Panc1 (cell line): ENCODE data around the gene BTLA. TPM values are rescaled to one million over a fixed set of nuclear protein-coding genes. Genes with fewer than 3 reads are reported as not detected.

Experiments used
- ATAC-seq: fragments of 200-7000 bp; cut with Tn5 transposase; 2 replicates; pipeline ENCODE4 v1.9.1; 2020; ENCODE audit warnings: mild to moderate bottlenecking, moderate library complexity
- BruUV-seq: library from RNA; stranded (reverse); fragments of 400-500 nt; replicated peaks from 2 replicates; lab custom pipeline; 2021; lab: Mats Ljungman, UMichigan
- CTCF ChIA-PET: fragments of 300-600 bp; sonication (Branson Sonifier 250); formaldehyde crosslinking; loops from one replicate; lab custom pipeline; 2022; ENCODE audit warnings: antibody characterized with exemption; lab: Charles Lee
- POLR2A ChIA-PET: fragments of 300-600 bp; sonication (Branson Sonifier 250); formaldehyde crosslinking; loops from one replicate; lab custom pipeline; 2022; ENCODE audit warnings: antibody characterized with exemption; lab: Charles Lee
- DNase-seq: peaks from one replicate; pipeline ENCODE4 v3.0.0-alpha.2; 2010; ENCODE audit warnings: low read depth, low spot score
- H3K27ac ChIP-seq: 2 replicates; pipeline ENCODE4 v1.5.1; 2011; ENCODE audit warnings: mild to moderate bottlenecking, low read length, inconsistent platforms
- H3K27me3 ChIP-seq: fragments of 200-500 bp; sonication (Bioruptor generic); 2 replicates; pipeline ENCODE4 v1.6.0; 2014; ENCODE audit warnings: low read length, inconsistent platforms; ENCODE audit not compliant: control insufficient read depth, insufficient read depth
- H3K36me3 ChIP-seq: fragments of 200-500 bp; sonication (Bioruptor generic); 2 replicates; pipeline ENCODE4 v1.5.1; 2014; ENCODE audit warnings: inconsistent platforms, mild to moderate bottlenecking, low read length, moderate library complexity; ENCODE audit not compliant: control insufficient read depth, insufficient read depth
- H3K4me1 ChIP-seq: 2 replicates; pipeline ENCODE4 v1.5.1; 2011; ENCODE audit warnings: inconsistent platforms, mild to moderate bottlenecking, low read length, moderate library complexity; ENCODE audit not compliant: control insufficient read depth, insufficient read depth
- H3K4me3 ChIP-seq, 2 experiments: 2 replicates each; pipeline ENCODE4 v1.5.1; 2011 to 2012; ENCODE audit warnings: low read depth in 2 of 2, low read length in 2 of 2, mild to moderate bottlenecking in 2 of 2, inconsistent platforms in 1 of 2, moderate library complexity in 1 of 2
- H3K9me3 ChIP-seq: fragments of 200-500 bp; sonication (Bioruptor generic); 2 replicates; pipeline ENCODE4 v1.5.1; 2014; ENCODE audit warnings: low read depth, mild to moderate bottlenecking, inconsistent platforms, low read length, moderate library complexity; ENCODE audit not compliant: control insufficient read depth, insufficient read depth
- POLR2AphosphoS5 ChIP-seq: IDR thresholded peaks from 2 replicates; pipeline ENCODE4 v1.6.1; 2012; ENCODE audit warnings: mild to moderate bottlenecking, low read depth, low read length, moderate library complexity
- SIN3A ChIP-seq: IDR thresholded peaks from 2 replicates; pipeline ENCODE4 v1.6.1; 2012; ENCODE audit warnings: low read depth, mild to moderate bottlenecking, low read length, moderate library complexity, borderline replicate concordance; ENCODE audit not compliant: insufficient read depth
- TCF7L2 ChIP-seq: IDR thresholded peaks from 2 replicates; pipeline ENCODE4 v1.6.1; 2011; ENCODE audit warnings: mild to moderate bottlenecking, low read depth, low read length, inconsistent platforms
- in situ Hi-C: cut with HindIII; loops from 2 replicates; pipeline ENCODE4 v1.10.0; 2016; ENCODE audit warnings: low sequenced_read_pairs, low pct_unique_long_range_greater_than_20kb
- intact Hi-C: fragments of 100-400 bp; cut with micrococcal nuclease; formaldehyde crosslinking; loops from one replicate; pipeline ENCODE4 v1.10.0; 2022; ENCODE audit not compliant: unreplicated experiment
- total RNA-seq: library from RNA; stranded (reverse); gene quantifications from one replicate; pipeline ENCODE4 v1.2.1, GENCODE V29; 2021; ENCODE audit not compliant: unreplicated experiment
- TF ChIP-seq, protein P1 (sequence below): fragments of 450-650 bp; IDR thresholded peaks from 2 replicates; pipeline ENCODE4 v1.5.1; 2017; ENCODE audit warnings: mild to moderate bottlenecking
- TF ChIP-seq, protein P2 (sequence below), 2 experiments: IDR thresholded peaks; 2 replicates each; pipeline ENCODE4 v1.6.1; 2011 to 2012; ENCODE audit warnings: low read depth in 2 of 2, control low read depth in 1 of 2, low read length in 1 of 2, mild to moderate bottlenecking in 1 of 2, moderate library complexity in 1 of 2; ENCODE audit not compliant: insufficient read depth in 1 of 2

BTLA gene
- total RNA-seq, 1 experiment from 2014 or later = not detected

GRCh38 chr3:112427123-112427522 lies 72.1 kb downstream of the BTLA start:
- no peak for DNase-seq
- intact Hi-C loops (no loop called here), in situ Hi-C loops (no loop called here)
- Histone ChIP-seq H3K9me3 (no peaks in the 10 kb centered on the region), H3K27me3 (no peaks in the 10 kb centered on the region), H3K4me1 (no peaks in the 10 kb centered on the region), H3K4me3 (no peak overlapping the region), H3K36me3 (no peaks in the 10 kb centered on the region), H3K27ac (no peak overlapping the region)
- no peak for TF ChIP-seq POLR2AphosphoS5
- TF ChIP-seq, protein P1, sequence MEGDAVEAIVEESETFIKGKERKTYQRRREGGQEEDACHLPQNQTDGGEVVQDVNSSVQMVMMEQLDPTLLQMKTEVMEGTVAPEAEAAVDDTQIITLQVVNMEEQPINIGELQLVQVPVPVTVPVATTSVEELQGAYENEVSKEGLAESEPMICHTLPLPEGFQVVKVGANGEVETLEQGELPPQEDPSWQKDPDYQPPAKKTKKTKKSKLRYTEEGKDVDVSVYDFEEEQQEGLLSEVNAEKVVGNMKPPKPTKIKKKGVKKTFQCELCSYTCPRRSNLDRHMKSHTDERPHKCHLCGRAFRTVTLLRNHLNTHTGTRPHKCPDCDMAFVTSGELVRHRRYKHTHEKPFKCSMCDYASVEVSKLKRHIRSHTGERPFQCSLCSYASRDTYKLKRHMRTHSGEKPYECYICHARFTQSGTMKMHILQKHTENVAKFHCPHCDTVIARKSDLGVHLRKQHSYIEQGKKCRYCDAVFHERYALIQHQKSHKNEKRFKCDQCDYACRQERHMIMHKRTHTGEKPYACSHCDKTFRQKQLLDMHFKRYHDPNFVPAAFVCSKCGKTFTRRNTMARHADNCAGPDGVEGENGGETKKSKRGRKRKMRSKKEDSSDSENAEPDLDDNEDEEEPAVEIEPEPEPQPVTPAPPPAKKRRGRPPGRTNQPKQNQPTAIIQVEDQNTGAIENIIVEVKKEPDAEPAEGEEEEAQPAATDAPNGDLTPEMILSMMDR = no peak
- TF ChIP-seq, protein P2, sequence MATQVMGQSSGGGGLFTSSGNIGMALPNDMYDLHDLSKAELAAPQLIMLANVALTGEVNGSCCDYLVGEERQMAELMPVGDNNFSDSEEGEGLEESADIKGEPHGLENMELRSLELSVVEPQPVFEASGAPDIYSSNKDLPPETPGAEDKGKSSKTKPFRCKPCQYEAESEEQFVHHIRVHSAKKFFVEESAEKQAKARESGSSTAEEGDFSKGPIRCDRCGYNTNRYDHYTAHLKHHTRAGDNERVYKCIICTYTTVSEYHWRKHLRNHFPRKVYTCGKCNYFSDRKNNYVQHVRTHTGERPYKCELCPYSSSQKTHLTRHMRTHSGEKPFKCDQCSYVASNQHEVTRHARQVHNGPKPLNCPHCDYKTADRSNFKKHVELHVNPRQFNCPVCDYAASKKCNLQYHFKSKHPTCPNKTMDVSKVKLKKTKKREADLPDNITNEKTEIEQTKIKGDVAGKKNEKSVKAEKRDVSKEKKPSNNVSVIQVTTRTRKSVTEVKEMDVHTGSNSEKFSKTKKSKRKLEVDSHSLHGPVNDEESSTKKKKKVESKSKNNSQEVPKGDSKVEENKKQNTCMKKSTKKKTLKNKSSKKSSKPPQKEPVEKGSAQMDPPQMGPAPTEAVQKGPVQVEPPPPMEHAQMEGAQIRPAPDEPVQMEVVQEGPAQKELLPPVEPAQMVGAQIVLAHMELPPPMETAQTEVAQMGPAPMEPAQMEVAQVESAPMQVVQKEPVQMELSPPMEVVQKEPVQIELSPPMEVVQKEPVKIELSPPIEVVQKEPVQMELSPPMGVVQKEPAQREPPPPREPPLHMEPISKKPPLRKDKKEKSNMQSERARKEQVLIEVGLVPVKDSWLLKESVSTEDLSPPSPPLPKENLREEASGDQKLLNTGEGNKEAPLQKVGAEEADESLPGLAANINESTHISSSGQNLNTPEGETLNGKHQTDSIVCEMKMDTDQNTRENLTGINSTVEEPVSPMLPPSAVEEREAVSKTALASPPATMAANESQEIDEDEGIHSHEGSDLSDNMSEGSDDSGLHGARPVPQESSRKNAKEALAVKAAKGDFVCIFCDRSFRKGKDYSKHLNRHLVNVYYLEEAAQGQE (IDR thresholded peaks at IDR 0.05; ENCODE audit: insufficient read depth in 1 of 2, low read depth in 2 of 2, low read length in 1 of 2) = no peak
- TF ChIP-seq SIN3A = no peak
- no peak for TF ChIP-seq TCF7L2
- ChIA-PET POLR2A (no interaction called here), CTCF (no interaction called here)
- BruUV-seq = no TSS peak
- ATAC-seq = no peak

DNA sequence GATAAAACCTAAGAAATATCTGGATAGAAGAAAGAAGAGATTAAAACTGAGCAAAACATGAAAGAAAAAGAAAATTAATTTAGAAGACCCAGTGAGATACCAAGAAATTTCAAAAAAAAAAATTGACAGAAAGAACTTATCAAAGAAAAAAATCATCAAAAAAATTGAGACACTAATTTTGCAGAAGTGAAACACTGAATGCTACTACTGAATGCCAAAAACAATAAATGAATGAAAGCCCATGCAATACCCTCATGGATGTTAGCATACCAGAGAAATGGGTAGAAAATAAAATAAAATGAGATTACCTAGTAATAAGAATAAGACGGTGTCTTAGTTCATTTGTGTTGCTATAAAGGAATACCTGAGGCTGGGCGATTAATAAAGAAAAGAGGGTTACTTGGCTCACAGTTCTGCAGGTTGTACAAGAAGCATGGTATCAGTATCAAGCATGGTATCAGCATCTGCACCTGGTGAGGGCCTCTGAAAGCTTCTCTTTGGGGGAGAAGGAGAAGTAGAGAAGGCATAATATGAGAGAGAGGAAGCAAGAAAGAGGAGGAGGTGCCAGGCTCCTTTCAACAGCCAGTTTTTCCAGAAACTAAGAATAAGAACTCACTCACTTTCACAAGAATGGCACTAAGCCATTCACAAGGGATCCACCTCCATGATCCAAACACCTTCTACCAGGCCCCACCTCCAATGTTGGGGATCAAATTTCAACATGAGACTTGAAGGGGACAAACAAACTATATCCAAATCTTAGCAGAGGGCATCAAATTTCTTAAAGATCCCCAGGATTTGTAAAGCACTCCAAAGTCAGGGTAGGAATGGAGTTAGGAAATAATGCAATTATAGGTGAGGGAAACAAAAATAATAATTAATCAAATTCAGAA lies 73.2 kb downstream of the BTLA start:
- Histone ChIP-seq H3K9me3 (no peaks in the 10 kb centered on the region), H3K27me3 (no peaks in the 10 kb centered on the region), H3K4me3 (no peak overlapping the region), H3K36me3 (no peaks in the 10 kb centered on the region), H3K27ac (no peak overlapping the region), H3K4me1 (no peaks in the 10 kb centered on the region)
- no peak for ATAC-seq
- POLR2A ChIA-PET = no interaction called here
- intact Hi-C loops = no loop called here
- in situ Hi-C loops = no loop called here
- CTCF ChIA-PET = no interaction called here
- DNase-seq = no peak
- no TSS peak for BruUV-seq
- TF ChIP-seq POLR2AphosphoS5 (no peak), SIN3A (no peak), TCF7L2 (no peak)
- TF ChIP-seq, protein P2 (IDR thresholded peaks at IDR 0.05; ENCODE audit: insufficient read depth in 1 of 2, low read depth in 2 of 2, low read length in 1 of 2) = no peak
- TF ChIP-seq, protein P1 = no peak
